MCF 10A (cell line): ENCODE results near the gene GSK3B. TPM values are rescaled to one million over a fixed set of nuclear protein-coding genes. Genes with fewer than 3 reads are reported as not detected.

Experiments
- BruUV-seq: library from RNA; stranded (reverse); fragments of 400-500 nt; replicated peaks from 2 replicates; lab custom pipeline; 2021; lab: Mats Ljungman, UMichigan
- CTCF ChIA-PET: fragments of 300-600 bp; sonication (Branson Sonifier 250); formaldehyde crosslinking; extraction: SDS; loops from one replicate; lab custom pipeline; 2021; ENCODE audit warnings: antibody characterized with exemption, inconsistent platforms; lab: Yijun Ruan, JAX
- POLR2A ChIA-PET: fragments of 300-600, 350-650 bp; sonication (Branson Sonifier 250); formaldehyde crosslinking; extraction: SDS; loops from one replicate; lab custom pipeline; 2020; ENCODE audit warnings: antibody characterized with exemption, inconsistent platforms; lab: Yijun Ruan, JAX
- DNase-seq: peaks from one replicate; pipeline ENCODE4 v3.0.0-alpha.2; 2018; ENCODE audit not compliant: unreplicated experiment
- H3K27ac Mint-ChIP-seq: one replicate; pipeline ENCODE4 v1.8.0; 2022; ENCODE audit warnings: mild to moderate bottlenecking, low read depth, mixed read lengths; ENCODE audit not compliant: unreplicated experiment
- H3K27me3 Mint-ChIP-seq: one replicate; pipeline ENCODE4 v1.8.0; 2022; ENCODE audit warnings: mixed read lengths; ENCODE audit not compliant: insufficient read depth, unreplicated experiment
- H3K36me3 Mint-ChIP-seq: one replicate; pipeline ENCODE4 v1.8.0; 2022; ENCODE audit warnings: mild to moderate bottlenecking, moderate library complexity, mixed read lengths; ENCODE audit not compliant: insufficient read depth, unreplicated experiment
- H3K4me1 Mint-ChIP-seq: one replicate; pipeline ENCODE4 v1.8.0; 2022; ENCODE audit warnings: mixed read lengths; ENCODE audit not compliant: insufficient read depth, unreplicated experiment
- H3K4me3 Mint-ChIP-seq: one replicate; pipeline ENCODE4 v1.8.0; 2022; ENCODE audit warnings: mild to moderate bottlenecking, moderate library complexity, mixed read lengths; ENCODE audit not compliant: unreplicated experiment
- H3K9me3 Mint-ChIP-seq: one replicate; pipeline ENCODE4 v1.8.0; 2022; ENCODE audit warnings: mixed read lengths; ENCODE audit not compliant: unreplicated experiment
- intact Hi-C: fragments of 100-400 bp; cut with micrococcal nuclease; formaldehyde crosslinking; loops from 2 replicates; pipeline ENCODE4 v1.14.1; 2022
- total RNA-seq: library from RNA; stranded (reverse); gene quantifications from 2 replicates; pipeline ENCODE4 v1.2.3, GENCODE V29; 2022
- TF ChIP-seq, protein P1 (sequence below): fragments of 200-600 bp; IDR thresholded peaks from one replicate; pipeline ENCODE4 v1.8.0; 2022; ENCODE audit warnings: antibody characterized with exemption, mild to moderate bottlenecking; ENCODE audit not compliant: unreplicated experiment

Gene GSK3B
- total RNA-seq, 1 experiment from 2014 or later: 71.5 TPM

DNA sequence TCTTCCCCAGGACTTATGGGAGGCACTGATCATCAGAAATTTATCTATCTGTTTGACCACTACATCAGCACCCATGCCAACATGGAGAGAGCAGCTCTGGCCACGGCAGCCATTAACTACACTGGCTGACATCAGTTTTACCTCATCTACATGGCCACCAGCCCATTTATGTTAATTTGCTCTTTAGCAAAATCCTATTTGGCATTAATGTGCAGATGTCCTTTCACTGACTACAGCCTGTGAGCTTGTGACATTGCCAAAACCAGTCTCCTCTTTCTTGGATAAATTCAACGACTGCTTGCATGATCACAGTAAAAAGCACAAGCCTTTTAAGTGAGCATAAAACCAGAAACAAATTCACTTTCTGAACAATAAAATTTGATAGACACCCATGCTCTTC, 264.8 kb downstream of the GSK3B start:
- no peaks in the 10 kb centered on the region for H3K9me3 Mint-ChIP-seq
- no peaks in the 10 kb centered on the region for H3K4me1 Mint-ChIP-seq
- DNase-seq: no peak
- intact Hi-C loops: no loop called here
- no peak overlapping the region for H3K27ac Mint-ChIP-seq
- H3K4me3 Mint-ChIP-seq: no peak overlapping the region
- H3K36me3 Mint-ChIP-seq: peaks cover 25% of the 10 kb centered on the region
- no TSS peak for BruUV-seq
- TF ChIP-seq, protein P1, sequence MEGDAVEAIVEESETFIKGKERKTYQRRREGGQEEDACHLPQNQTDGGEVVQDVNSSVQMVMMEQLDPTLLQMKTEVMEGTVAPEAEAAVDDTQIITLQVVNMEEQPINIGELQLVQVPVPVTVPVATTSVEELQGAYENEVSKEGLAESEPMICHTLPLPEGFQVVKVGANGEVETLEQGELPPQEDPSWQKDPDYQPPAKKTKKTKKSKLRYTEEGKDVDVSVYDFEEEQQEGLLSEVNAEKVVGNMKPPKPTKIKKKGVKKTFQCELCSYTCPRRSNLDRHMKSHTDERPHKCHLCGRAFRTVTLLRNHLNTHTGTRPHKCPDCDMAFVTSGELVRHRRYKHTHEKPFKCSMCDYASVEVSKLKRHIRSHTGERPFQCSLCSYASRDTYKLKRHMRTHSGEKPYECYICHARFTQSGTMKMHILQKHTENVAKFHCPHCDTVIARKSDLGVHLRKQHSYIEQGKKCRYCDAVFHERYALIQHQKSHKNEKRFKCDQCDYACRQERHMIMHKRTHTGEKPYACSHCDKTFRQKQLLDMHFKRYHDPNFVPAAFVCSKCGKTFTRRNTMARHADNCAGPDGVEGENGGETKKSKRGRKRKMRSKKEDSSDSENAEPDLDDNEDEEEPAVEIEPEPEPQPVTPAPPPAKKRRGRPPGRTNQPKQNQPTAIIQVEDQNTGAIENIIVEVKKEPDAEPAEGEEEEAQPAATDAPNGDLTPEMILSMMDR: no peak
- no peaks in the 10 kb centered on the region for H3K27me3 Mint-ChIP-seq
- ChIA-PET POLR2A (no interaction called here), CTCF (interaction anchor here (1.0 to 1.8 kb wide), 3 partner anchors 9 to 588 kb away, joined by 3 to 6 read pairs (median 3); no protein-coding TSS in a partner anchor)

GRCh38 chr3:119826711-119827608, 267.3 kb downstream of the GSK3B start:
- Mint-ChIP-seq H3K27me3 (no peaks in the 10 kb centered on the region), H3K27ac (no peak overlapping the region), H3K9me3 (no peaks in the 10 kb centered on the region), H3K4me3 (no peak overlapping the region), H3K36me3 (peaks cover 24% of the 10 kb centered on the region), H3K4me1 (no peaks in the 10 kb centered on the region)
- DNase-seq: no peak
- POLR2A ChIA-PET: interaction anchor here (0.6 kb wide), 2 partner anchors 329 to 1958 kb away, joined by 3 read pairs; no protein-coding TSS in a partner anchor
- intact Hi-C loops: no loop called here
- TF ChIP-seq, protein P1: no peak
- CTCF ChIA-PET: interaction anchor here (0.6 kb wide), 1 partner anchor 731 kb away, joined by 3 read pairs; no protein-coding TSS in a partner anchor
- no TSS peak for BruUV-seq

DNA sequence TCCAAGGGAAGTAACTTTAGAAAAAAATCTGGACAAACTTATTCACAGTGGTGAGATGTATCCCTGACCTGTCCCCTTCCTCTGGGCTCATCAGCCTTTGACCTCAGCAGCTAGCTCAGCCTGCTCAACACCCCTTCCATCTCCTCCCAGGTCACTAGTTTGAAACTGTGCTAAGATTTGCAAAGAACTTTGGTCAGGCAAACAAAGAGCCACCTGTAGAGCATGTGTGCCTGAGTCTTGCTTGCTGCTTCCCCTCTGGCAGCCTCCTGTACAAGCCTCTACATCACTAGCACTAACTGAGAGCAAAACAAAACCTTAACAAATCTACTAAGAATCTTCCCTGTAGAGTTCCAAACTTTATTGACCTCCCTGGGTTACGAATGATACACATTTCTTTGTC, 268.4 kb downstream of the GSK3B start:
- no peak for DNase-seq
- ChIA-PET CTCF (interaction anchor here (0.6 to 0.7 kb wide), 2 partner anchors 13 to 442 kb away, joined by 3 read pairs; no protein-coding TSS in a partner anchor), POLR2A (no interaction called here)
- BruUV-seq: TSS peak; percentile 10
- H3K36me3 Mint-ChIP-seq: peaks cover 24% of the 10 kb centered on the region
- intact Hi-C loops: no loop called here
- TF ChIP-seq, protein P1: no peak
- no peaks in the 10 kb centered on the region for H3K9me3 Mint-ChIP-seq
- no peak overlapping the region for H3K27ac Mint-ChIP-seq
- H3K4me1 Mint-ChIP-seq: no peaks in the 10 kb centered on the region
- no peak overlapping the region for H3K4me3 Mint-ChIP-seq
- H3K27me3 Mint-ChIP-seq: no peaks in the 10 kb centered on the region

DNA sequence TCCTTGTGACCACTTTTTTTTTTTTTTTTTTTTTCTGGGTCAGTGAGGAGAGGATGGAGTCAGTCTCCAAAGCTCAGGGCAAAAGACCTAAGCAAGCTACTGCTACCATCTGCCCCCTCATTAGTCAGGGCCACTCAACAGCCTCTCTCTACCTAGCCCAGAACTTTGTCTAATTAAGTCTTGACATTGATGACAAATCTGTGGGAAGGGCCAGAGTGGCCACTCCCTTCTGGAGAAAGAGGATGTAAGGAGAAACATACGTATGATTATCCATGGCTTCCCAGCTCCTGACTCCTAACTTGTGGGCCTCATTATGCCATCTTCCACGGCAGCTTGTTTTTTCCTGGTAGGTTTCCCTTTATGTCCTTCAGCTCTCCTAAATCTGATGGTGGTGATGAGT, 274.4 kb downstream of the GSK3B start:
- no TSS peak for BruUV-seq
- Mint-ChIP-seq H3K4me3 (no peak overlapping the region), H3K4me1 (no peaks in the 10 kb centered on the region), H3K36me3 (peaks cover 5% of the 10 kb centered on the region), H3K27me3 (peaks cover 6% of the 10 kb centered on the region), H3K9me3 (no peaks in the 10 kb centered on the region), H3K27ac (no peak overlapping the region)
- CTCF ChIA-PET: interaction anchor here (0.6 to 0.7 kb wide), 2 partner anchors 12 to 137 kb away, joined by 3 read pairs; no protein-coding TSS in a partner anchor
- TF ChIP-seq, protein P1: no peak
- DNase-seq: peak; percentile 14
- intact Hi-C loops: loop anchor here (5.0 kb wide), 1 partner anchor 362 kb away; no protein-coding TSS in a partner anchor
- POLR2A ChIA-PET: interaction anchor here (0.7 kb wide), 1 partner anchor 344 kb away, joined by 3 read pairs; no protein-coding TSS in a partner anchor
